H1 (cell line): Measurements from ENCODE around the gene ENPP6. TPM values are rescaled to one million over a fixed set of nuclear protein-coding genes. Genes with fewer than 3 reads are reported as not detected.

Source experiments
- polyA plus RNA-seq, 7 experiments: library from polyadenylated mRNA; depleted of rRNA in 3 of 7; stranded (reverse) in 5 of 7; unstranded in 2 of 7; fragments of >200 nt in 5 of 7; fragments of 200-250 nt in 2 of 7; gene quantifications; 1 replicate in 5 of 7; 2 replicates in 1 of 7; 4 replicates in 1 of 7; pipeline versions ENCODE4 v1.2.1 to v1.2.3, GENCODE V29; 2011 to 2013; ENCODE audit warnings: missing spikeins in 2 of 7, mixed read lengths in 2 of 7
- total RNA-seq: library from RNA; stranded (reverse); fragmentation: NEBNext Ultra II Directional; extraction: Animal tissue kit (Norgen Biotek cat#: 25700); gene quantifications from 2 replicates; pipeline ENCODE4 v1.2.1, GENCODE V29; 2021
- TF ChIP-seq, protein P1 (sequence below), 3 experiments: IDR thresholded peaks; 1 replicate in 2 of 3; 2 replicates in 1 of 3; pipeline versions ENCODE4 v1.5.1 to v1.6.1; 2011; ENCODE audit warnings: low read length in 3 of 3, mild to moderate bottlenecking in 3 of 3, inconsistent platforms in 2 of 3, low read depth in 1 of 3, moderate library complexity in 1 of 3; ENCODE audit not compliant: insufficient read depth in 1 of 3; ENCODE audit errors: control extremely low read depth in 1 of 3

ENPP6 gene
- total and polyA plus RNA-seq, 2 of the 8 experiments (the other 6 are each of a cell fraction or from before 2014, with no cell fraction given) = 0.11 to 0.20 TPM

DNA sequence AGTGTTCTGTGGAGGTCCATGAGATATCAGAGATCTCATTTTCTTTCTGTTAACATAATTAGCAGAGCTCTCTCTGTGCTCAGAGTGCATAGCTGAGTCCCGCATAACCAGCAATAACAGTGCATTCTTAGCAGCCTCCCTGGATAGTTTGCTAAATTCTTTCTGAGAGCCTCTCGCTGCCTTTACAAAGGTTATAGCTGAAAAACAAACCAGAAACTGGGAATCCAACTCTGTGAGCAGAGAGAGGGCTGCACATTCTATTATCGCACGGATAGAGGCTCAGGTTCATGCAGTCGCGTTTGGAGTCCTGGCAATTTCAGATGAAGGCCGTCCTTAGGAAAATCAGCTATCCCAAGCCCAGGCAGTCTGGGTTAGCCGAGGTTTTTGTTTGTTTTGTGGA, 1.2 kb downstream of the ENPP6 start (continued):
- TF ChIP-seq, protein P1, sequence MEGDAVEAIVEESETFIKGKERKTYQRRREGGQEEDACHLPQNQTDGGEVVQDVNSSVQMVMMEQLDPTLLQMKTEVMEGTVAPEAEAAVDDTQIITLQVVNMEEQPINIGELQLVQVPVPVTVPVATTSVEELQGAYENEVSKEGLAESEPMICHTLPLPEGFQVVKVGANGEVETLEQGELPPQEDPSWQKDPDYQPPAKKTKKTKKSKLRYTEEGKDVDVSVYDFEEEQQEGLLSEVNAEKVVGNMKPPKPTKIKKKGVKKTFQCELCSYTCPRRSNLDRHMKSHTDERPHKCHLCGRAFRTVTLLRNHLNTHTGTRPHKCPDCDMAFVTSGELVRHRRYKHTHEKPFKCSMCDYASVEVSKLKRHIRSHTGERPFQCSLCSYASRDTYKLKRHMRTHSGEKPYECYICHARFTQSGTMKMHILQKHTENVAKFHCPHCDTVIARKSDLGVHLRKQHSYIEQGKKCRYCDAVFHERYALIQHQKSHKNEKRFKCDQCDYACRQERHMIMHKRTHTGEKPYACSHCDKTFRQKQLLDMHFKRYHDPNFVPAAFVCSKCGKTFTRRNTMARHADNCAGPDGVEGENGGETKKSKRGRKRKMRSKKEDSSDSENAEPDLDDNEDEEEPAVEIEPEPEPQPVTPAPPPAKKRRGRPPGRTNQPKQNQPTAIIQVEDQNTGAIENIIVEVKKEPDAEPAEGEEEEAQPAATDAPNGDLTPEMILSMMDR (IDR thresholded peaks at IDR 0.05; ENCODE audit: control extremely low read depth in 1 of 3, insufficient read depth in 1 of 3, low read depth in 1 of 3, low read length in 3 of 3) = no peak
